ENCODE results near the gene STT3B.

Gene STT3B

DNA sequence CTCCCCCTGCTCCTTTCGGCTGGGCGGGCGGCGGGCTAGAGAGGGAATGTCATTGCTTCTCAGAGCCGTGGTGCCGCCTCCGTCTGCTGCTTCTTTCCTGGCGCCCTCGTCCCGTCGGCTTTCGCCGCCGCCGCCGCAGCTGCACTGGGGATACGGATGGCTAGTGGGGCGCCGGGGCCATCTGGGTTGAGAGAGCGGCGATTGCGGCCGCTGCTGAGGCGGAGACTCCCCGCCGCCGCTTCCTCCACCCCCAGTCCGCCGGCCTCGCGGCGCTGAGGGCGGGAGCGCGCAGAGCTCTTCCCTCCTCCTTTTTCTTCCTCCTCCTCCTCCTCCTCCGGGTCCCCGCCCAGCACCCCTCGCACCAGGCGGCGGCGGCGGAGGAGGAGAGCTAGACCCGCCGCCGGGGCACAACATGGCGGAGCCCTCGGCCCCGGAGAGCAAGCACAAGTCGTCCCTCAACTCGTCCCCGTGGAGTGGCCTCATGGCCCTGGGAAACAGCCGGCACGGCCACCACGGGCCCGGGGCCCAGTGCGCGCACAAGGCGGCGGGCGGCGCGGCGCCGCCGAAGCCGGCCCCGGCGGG is at the start of gene STT3B:
STT3B (plus strand) TSS at position 339 of the 582 bp plus-strand sequence; CDS start at position 413, 74 bp downstream.
- TF ChIP-seq CTCF (conservative IDR thresholded peaks at IDR 0.05), result no peak
- peak within 1 kb of the TSS; percentile 97 for H3K27ac ChIP-seq

DNA sequence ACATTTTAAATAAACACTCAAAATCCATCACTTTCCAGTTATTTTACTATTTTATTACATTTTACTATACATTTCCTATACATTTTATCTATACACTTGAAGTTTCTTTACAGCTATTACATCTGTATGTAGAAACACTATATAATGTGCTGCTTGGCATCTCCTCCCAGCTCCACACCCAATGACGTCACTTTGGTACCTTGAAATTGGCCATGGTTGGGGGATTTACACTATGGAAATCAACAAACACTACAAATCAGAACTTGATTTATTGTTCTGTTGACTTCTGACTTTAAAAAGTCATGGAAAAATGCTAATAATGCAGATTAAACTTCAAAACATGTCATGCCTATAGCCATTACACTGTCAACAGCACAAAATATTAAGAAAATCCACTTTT is 48.9 kb upstream of the STT3B start:
- TF ChIP-seq CTCF (conservative IDR thresholded peaks at IDR 0.05), result no peak
- no peak overlapping the region for H3K27ac ChIP-seq

- no peak overlapping the region for H3K27ac ChIP-seq
- no peak for TF ChIP-seq CTCF (conservative IDR thresholded peaks at IDR 0.05)
Observed at GRCh38 chr3:31485196-31485595, 47.5 kb upstream of the STT3B start.

DNA sequence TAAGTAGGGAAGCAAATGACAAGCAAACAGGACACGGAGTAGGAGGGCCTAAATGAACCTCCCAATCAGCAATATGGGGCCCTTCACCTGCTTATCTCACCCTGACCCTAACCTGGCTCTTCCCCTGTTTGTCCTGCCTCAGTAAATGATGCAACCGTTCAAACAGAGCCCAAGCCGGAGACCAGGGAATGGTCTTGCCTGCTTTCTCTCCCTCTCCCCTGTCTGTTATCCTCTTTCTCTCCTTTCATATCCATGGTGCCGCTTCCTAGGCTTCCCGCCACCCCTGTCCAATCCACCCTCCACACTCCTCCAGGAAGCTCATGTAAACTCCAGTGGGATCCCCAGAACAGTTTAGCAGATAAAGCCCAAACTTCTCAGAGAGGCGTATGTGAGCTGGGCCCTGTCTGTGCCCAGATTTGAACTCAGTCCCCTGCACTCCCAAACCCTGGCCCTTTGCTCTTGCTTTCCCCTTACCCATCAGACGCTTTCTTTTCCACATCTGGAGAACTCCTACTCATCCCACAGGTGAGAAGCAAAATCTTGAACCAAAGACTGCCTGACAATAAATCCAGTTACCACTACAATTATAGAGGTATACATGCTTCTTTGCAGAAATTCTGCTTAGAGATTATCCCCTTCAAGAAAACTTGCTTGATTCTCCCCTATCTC is 45.7 kb upstream of the STT3B start:
- H3K27ac ChIP-seq, result no peak overlapping the region
- no peak for TF ChIP-seq CTCF (conservative IDR thresholded peaks at IDR 0.05)

DNA sequence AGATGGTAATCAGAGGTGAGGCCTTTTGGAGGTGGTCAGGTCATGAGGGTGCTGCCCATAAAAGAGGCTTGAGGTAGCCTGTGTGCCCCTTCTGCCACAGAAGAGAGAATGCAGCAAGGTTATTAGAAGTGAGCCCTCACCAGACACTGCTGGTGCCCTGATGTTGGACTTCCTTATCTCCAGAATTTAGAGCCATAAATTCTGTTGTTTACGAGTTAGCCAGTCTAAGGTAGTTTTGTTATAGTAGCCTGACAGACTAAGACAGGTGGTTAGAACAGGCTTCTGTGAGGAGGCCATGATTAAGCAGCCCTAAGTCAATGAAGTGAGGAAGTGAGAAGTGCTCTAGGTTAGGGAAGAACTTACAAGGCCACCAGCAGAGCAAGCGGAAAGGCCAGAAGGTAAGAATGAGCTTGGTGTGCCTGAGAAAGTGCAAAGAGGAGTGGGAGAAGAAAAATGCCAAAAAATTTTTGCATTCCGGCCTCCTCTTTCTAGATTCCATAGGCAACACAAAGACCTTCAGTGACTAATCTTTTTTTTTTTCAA is 44.2 kb upstream of the STT3B start:
- TF ChIP-seq CTCF (conservative IDR thresholded peaks at IDR 0.05), result no peak
- H3K27ac ChIP-seq, result no peak overlapping the region

DNA sequence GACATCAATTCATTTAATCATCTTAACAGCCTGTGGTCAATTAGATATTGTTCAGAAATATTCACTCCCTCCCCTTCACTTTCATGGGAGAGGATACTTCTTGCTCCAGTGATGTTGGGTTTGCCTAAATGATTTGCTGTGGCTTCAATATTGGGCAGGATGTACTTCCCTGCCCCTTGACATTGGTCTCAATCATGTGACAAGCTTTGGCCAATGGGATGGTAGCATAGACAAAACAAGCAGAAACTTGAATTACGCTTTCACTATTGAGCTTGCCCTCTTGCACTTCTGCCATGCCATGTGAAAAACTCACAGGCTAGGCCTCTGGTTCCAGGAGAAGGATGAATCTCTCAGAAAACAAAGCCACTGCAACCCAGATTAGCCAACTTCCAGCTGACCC is 42.2 kb upstream of the STT3B start:
- H3K27ac ChIP-seq, result no peak overlapping the region
- TF ChIP-seq CTCF (conservative IDR thresholded peaks at IDR 0.05), result no peak

DNA sequence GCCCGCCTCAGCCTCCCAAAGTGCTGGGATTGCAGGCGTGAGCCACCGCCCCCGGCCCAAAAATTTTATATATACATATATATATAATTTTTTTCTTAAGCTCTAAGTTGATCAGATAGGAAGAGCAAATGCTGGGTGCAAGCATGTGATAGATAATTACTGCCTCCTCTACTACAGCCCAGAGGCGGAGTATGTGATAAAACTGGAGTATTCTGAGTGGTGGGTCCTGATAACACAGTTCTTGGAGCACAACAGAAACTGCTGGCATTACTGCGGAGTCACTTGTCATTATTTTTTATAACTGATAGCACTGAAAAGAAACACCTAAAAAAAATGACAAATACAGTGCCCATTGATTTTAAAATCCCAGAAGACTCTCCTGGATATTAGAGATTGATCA is 41.1 kb upstream of the STT3B start:
- no peak for TF ChIP-seq CTCF (conservative IDR thresholded peaks at IDR 0.05)
- H3K27ac ChIP-seq, result no peak overlapping the region
